GM12878 (cell line): Measurements from ENCODE around the gene TAS2R60. TPM values are rescaled to one million over a fixed set of nuclear protein-coding genes. Genes with fewer than 3 reads are reported as not detected.

Source experiments
- ATAC-seq: fragments of 200-7000 bp; cut with Tn5 transposase; 3 replicates; pipeline ENCODE4 v1.9.1; 2020; ENCODE audit warnings: mild to moderate bottlenecking, moderate library complexity
- BruUV-seq: library from RNA; stranded (reverse); fragments of 400-500 nt; replicated peaks from 2 replicates; lab custom pipeline; 2021; lab: Mats Ljungman, UMichigan
- CTCF ChIA-PET: fragments of 300-600 bp; sonication (Branson Sonifier 250); formaldehyde crosslinking; extraction: SDS; loops from one replicate; lab custom pipeline; 2021; ENCODE audit warnings: inconsistent platforms; lab: Yijun Ruan, JAX
- POLR2A ChIA-PET: fragments of 350-600 bp; formaldehyde crosslinking; extraction: SDS; loops from one replicate; lab custom pipeline; 2021; ENCODE audit warnings: inconsistent platforms; lab: Charles Lee
- RAD21 ChIA-PET: fragments of 300-600 bp; sonication (Branson Sonifier 250); formaldehyde crosslinking; loops from one replicate; lab custom pipeline; 2023; ENCODE audit warnings: antibody characterized with exemption; ENCODE audit not compliant: unreplicated experiment; lab: Charles Lee
- SMC1A ChIA-PET: fragments of 300-600 bp; sonication (Branson Sonifier 250); formaldehyde crosslinking; loops from one replicate; lab custom pipeline; 2023; ENCODE audit not compliant: unreplicated experiment, uncharacterized antibody; lab: Charles Lee
- DNase-seq: peaks from one replicate; pipeline ENCODE4 v3.0.0-alpha.2; 2011; ENCODE audit warnings: low read depth, low spot score
- FAIRE-seq: peaks from 3 replicates; lab custom pipeline; 2011; peaks lifted over from hg19 to GRCh38; lab: Jason Lieb, UNC
- H2AFZ ChIP-seq: 2 replicates; pipeline ENCODE4 v1.6.0; 2011; ENCODE audit warnings: low read depth, low read length, control low read depth; ENCODE audit not compliant: control insufficient read depth
- H3K27ac ChIP-seq: 2 replicates; pipeline ENCODE4 v1.5.1; 2011; ENCODE audit warnings: control low read depth; ENCODE audit not compliant: control insufficient read depth, insufficient read depth
- H3K27me3 ChIP-seq, 2 experiments: replicated peaks in 1 of 2; 2 replicates each; pipeline versions ENCODE4 v1.6.0 to v1.6.1; 2011; ENCODE audit warnings: low read length in 1 of 2; ENCODE audit not compliant: control insufficient read depth in 2 of 2, insufficient read depth in 2 of 2
- H3K36me3 ChIP-seq, 2 experiments: 2 replicates each; pipeline ENCODE4 v1.5.1; 2011; ENCODE audit warnings: low read length in 1 of 2; ENCODE audit not compliant: control insufficient read depth in 2 of 2, insufficient read depth in 2 of 2
- H3K4me1 ChIP-seq: 2 replicates; pipeline ENCODE4 v1.6.1; 2011; ENCODE audit warnings: mild to moderate bottlenecking, low read length, moderate library complexity, mixed read lengths; ENCODE audit not compliant: control insufficient read depth, insufficient read depth
- H3K4me2 ChIP-seq: 2 replicates; pipeline ENCODE4 v1.6.0; 2011; ENCODE audit warnings: control low read depth; ENCODE audit not compliant: control insufficient read depth, insufficient read depth
- H3K4me3 ChIP-seq: fragments of 200-600 bp; sonication (generic); 2 replicates; pipeline ENCODE4 v1.5.1; 2016
- H3K79me2 ChIP-seq: 2 replicates; pipeline ENCODE4 v1.6.0; 2011; ENCODE audit warnings: low read length; ENCODE audit not compliant: control insufficient read depth, insufficient read depth
- H3K9ac ChIP-seq: 2 replicates; pipeline ENCODE4 v1.8.0; 2011; ENCODE audit warnings: low read length, control low read depth, mixed read lengths; ENCODE audit not compliant: control insufficient read depth, insufficient read depth
- H3K9me3 ChIP-seq: replicated peaks from 3 replicates; pipeline ENCODE4 v1.5.1; 2011; ENCODE audit warnings: mild to moderate bottlenecking, low read length; ENCODE audit not compliant: control insufficient read depth, insufficient read depth
- H4K20me1 ChIP-seq: 2 replicates; pipeline ENCODE4 v1.6.0; 2011; ENCODE audit not compliant: control insufficient read depth, insufficient read depth
- GABPA ChIP-seq: IDR thresholded peaks from 2 replicates; pipeline ENCODE4 v1.6.1; 2014; ENCODE audit warnings: antibody characterized with exemption, low read depth, mild to moderate bottlenecking, inconsistent platforms
- KAT2A ChIP-seq: conservative IDR thresholded peaks from 2 replicates; pipeline ENCODE4 v1.6.1; 2011; ENCODE audit warnings: low read depth, low read length; ENCODE audit not compliant: control insufficient read depth
- PML ChIP-seq: IDR thresholded peaks from 2 replicates; pipeline ENCODE4 v1.6.1; 2012; ENCODE audit warnings: low read length, inconsistent platforms
- YBX1 ChIP-seq: fragments of 450-650 bp; IDR thresholded peaks from 2 replicates; pipeline ENCODE4 v1.6.1; 2016; ENCODE audit warnings: antibody characterized with exemption
- ZNF274 ChIP-seq: IDR thresholded peaks from one replicate; pipeline ENCODE4 v1.8.0; 2011; ENCODE audit not compliant: insufficient read length, insufficient read depth
- WGBS: methylation state at CpG from one replicate; pipeline ENCODE4 v1.1.6; 2016; ENCODE audit warnings: low lambda C conversion rate; ENCODE audit not compliant: insufficient replicate concordance, insufficient coverage; ENCODE audit errors: missing lambda C conversion rate; 5-methylcytosine and 5-hydroxymethylcytosine counted together
- in situ Hi-C: fragments of 300-500 bp; cut with MboI; formaldehyde crosslinking; loops from 9 replicates; pipeline ENCODE4 v1.14.3; 2018; ENCODE audit warnings: mixed read lengths
- intact Hi-C: fragments of 100-400 bp; cut with micrococcal nuclease; formaldehyde crosslinking; loops from one replicate; pipeline ENCODE4 v1.14.2; 2022; ENCODE audit not compliant: unreplicated experiment
- polyA plus RNA-seq, 11 experiments: library from polyadenylated mRNA; depleted of rRNA in 4 of 11; unstranded in 6 of 11; stranded (reverse) in 5 of 11; fragments of >200 nt; fragmentation: Nextera tagmentation in 4 of 11; fragmentation: Illumina TruSeq in 1 of 11; extraction: Ambion mirVana in 4 of 11; extraction: Trizol in 1 of 11; gene quantifications; 1 replicate in 1 of 11; 2 replicates in 10 of 11; pipeline versions ENCODE4 v1.2.1 to v1.2.3, GENCODE V29; 2011 to 2016; ENCODE audit warnings: inconsistent platforms in 2 of 11, missing spikeins in 2 of 11, low read depth in 1 of 11
- total RNA-seq, 4 experiments: library from RNA; depleted of rRNA in 3 of 4; stranded (reverse); fragments of >200 nt in 3 of 4; fragmentation: Illumina TruSeq in 1 of 4; extraction: Trizol in 1 of 4; gene quantifications; 2 replicates each; pipeline versions ENCODE4 v1.2.1 to v1.2.3, GENCODE V29; 2013 to 2021
- TF ChIP-seq, protein P1 (sequence below): fragments of 150-350 bp; IDR thresholded peaks from 2 replicates; pipeline ENCODE4 v1.6.1; 2016; ENCODE audit warnings: low read depth, low read length

TAS2R60 gene
- total and polyA plus RNA-seq, 10 of the 15 experiments (the other 5 are each of a cell fraction or from before 2014, with no cell fraction given), result not detected

DNA sequence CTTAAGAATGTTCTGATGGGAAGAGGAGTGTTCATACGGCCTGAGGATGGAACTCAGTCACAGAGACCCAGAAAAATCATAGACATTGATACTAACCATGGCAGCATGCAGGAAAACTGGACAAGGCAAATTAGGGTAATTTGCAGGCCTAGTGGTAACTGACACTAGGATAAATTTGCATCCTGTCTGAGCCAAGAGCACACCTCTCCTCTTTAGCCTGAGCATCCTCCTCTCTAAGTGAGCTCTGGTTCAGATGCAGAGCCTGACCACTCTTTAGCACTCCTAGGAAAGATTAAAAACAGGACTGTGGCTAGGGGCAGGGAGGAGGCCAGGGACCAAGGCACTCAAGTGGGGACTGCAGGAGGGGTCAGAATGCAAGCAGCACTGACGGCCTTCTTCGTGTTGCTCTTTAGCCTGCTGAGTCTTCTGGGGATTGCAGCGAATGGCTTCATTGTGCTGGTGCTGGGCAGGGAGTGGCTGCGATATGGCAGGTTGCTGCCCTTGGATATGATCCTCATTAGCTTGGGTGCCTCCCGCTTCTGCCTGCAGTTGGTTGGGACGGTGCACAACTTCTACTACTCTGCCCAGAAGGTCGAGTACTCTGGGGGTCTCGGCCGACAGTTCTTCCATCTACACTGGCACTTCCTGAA lies 34.4 kb downstream of the TAS2R60 start, which contains the start of gene TAS2R41:
Gene TAS2R41 (plus strand): TSS at position 373 of the 650 bp plus-strand sequence. CDS start 0 bp downstream, at position 373.
- Histone ChIP-seq H2AFZ (no peak within 1 kb of the TSS), H3K4me1 (no peaks in the 10 kb centered on the region), H3K4me3 (no peak within 1 kb of the TSS), H3K36me3 (no peaks in the 10 kb centered on the region), H3K27me3 (no peaks in the 10 kb centered on the region), H3K9me3 (no peaks in the 10 kb centered on the region; the same call in 2 of the 3 replicates), H3K27ac (no peak within 1 kb of the TSS)
- DNase-seq, result no peak
- CTCF ChIA-PET, result no interaction called here
- no peak for ATAC-seq
- in situ Hi-C loops, result no loop called here
- WGBS, result 41% methylated on average over 10 of the region's 10 CpGs
- TF ChIP-seq YBX1 (no peak), GABPA (no peak), PML (no peak), ZNF274 (no peak), KAT2A (no peak)
- TF ChIP-seq, protein P1, sequence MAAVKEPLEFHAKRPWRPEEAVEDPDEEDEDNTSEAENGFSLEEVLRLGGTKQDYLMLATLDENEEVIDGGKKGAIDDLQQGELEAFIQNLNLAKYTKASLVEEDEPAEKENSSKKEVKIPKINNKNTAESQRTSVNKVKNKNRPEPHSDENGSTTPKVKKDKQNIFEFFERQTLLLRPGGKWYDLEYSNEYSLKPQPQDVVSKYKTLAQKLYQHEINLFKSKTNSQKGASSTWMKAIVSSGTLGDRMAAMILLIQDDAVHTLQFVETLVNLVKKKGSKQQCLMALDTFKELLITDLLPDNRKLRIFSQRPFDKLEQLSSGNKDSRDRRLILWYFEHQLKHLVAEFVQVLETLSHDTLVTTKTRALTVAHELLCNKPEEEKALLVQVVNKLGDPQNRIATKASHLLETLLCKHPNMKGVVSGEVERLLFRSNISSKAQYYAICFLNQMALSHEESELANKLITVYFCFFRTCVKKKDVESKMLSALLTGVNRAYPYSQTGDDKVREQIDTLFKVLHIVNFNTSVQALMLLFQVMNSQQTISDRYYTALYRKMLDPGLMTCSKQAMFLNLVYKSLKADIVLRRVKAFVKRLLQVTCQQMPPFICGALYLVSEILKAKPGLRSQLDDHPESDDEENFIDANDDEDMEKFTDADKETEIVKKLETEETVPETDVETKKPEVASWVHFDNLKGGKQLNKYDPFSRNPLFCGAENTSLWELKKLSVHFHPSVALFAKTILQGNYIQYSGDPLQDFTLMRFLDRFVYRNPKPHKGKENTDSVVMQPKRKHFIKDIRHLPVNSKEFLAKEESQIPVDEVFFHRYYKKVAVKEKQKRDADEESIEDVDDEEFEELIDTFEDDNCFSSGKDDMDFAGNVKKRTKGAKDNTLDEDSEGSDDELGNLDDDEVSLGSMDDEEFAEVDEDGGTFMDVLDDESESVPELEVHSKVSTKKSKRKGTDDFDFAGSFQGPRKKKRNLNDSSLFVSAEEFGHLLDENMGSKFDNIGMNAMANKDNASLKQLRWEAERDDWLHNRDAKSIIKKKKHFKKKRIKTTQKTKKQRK, result no peak
- TF ChIP-seq, all 136 proteins: peak for 0
- no peak for FAIRE-seq
- ChIA-PET POLR2A (interaction anchor here (0.5 kb wide), 1 partner anchor 97 kb away, joined by 5 read pairs; no protein-coding TSS in a partner anchor), SMC1A (no interaction called here), RAD21 (no interaction called here)
- Histone ChIP-seq H3K4me2 (no peak within 1 kb of the TSS), H4K20me1 (no peaks in the 10 kb centered on the region), H3K9ac (no peak within 1 kb of the TSS), H3K79me2 (no peaks in the 10 kb centered on the region)
- BruUV-seq, result no TSS peak
- intact Hi-C loops, result no loop called here
